ENCODE measurements around the gene TCEANC2.

GRCh38 chr1:54151013-54151412 is 97.6 kb downstream of the TCEANC2 start:
- TF ChIP-seq CTCF (IDR thresholded peaks at IDR 0.05) (no peak), EP300 (IDR thresholded peaks at IDR 0.05; ENCODE audit: borderline replicate concordance in 1 of 2, low read depth in 1 of 2, low read length in 1 of 2) (no peak), ELF1 (IDR thresholded peaks at IDR 0.05) (no peak), TAF1 (IDR thresholded peaks at IDR 0.05; ENCODE audit: borderline replicate concordance, low read depth, low read length) (no peak), PBX3 (IDR thresholded peaks at IDR 0.05) (no peak), SIN3A (IDR thresholded peaks at IDR 0.05; ENCODE audit: borderline replicate concordance, low read depth, low read length) (no peak)

Measured in SK-N-SH (cell line).